Trophoblast cell (in vitro differentiated cells and primary cell): ENCODE measurements around the gene APRT.
A peak's percentile ranks its signal among the peaks of the same experiment; 100 is the strongest.

Experiments used
- DNase-seq, 2 donors: peaks; one replicate each; pipeline ENCODE4 v3.0.0-alpha.2; 2016
- H2AFZ ChIP-seq: 2 replicates; pipeline ENCODE4 v1.6.1; 2013; ENCODE audit warnings: low read length, moderate library complexity, mild to moderate bottlenecking; ENCODE audit not compliant: insufficient read depth, poor library complexity
- H2AK5ac ChIP-seq: 2 replicates; pipeline ENCODE4 v1.6.1; 2013; ENCODE audit warnings: mild to moderate bottlenecking, low read length
- H2BK120ac ChIP-seq: 2 replicates; pipeline ENCODE4 v1.6.1; 2013; ENCODE audit warnings: low read length, mild to moderate bottlenecking, moderate library complexity; ENCODE audit not compliant: insufficient read depth, poor library complexity
- H2BK12ac ChIP-seq: 2 replicates; pipeline ENCODE4 v1.6.1; 2013; ENCODE audit warnings: mild to moderate bottlenecking, low read length, moderate library complexity
- H2BK5ac ChIP-seq: 2 replicates; pipeline ENCODE4 v1.6.1; 2013; ENCODE audit warnings: low read length, low read depth, moderate library complexity, mild to moderate bottlenecking; ENCODE audit not compliant: poor library complexity
- H3K14ac ChIP-seq: 2 replicates; pipeline ENCODE4 v1.6.1; 2013; ENCODE audit warnings: mild to moderate bottlenecking, low read length
- H3K18ac ChIP-seq: 2 replicates; pipeline ENCODE4 v1.6.1; 2013; ENCODE audit warnings: mild to moderate bottlenecking, low read length
- H3K23ac ChIP-seq: 2 replicates; pipeline ENCODE4 v1.6.1; 2013; ENCODE audit warnings: low read length
- H3K27ac ChIP-seq: 2 replicates; pipeline ENCODE4 v1.5.1; 2013; ENCODE audit warnings: low read depth, mild to moderate bottlenecking, inconsistent platforms, low read length, moderate library complexity
- H3K27me3 ChIP-seq: 2 replicates; pipeline ENCODE4 v1.6.1; 2013; ENCODE audit warnings: inconsistent platforms, mild to moderate bottlenecking, low read length, moderate library complexity; ENCODE audit not compliant: insufficient read depth
- H3K36me3 ChIP-seq, 2 experiments: 1 replicate in 1 of 2; 2 replicates in 1 of 2; pipeline ENCODE4 v1.6.1; 2013; ENCODE audit warnings: low read length in 2 of 2, mild to moderate bottlenecking in 2 of 2, moderate library complexity in 1 of 2; ENCODE audit not compliant: insufficient read depth in 2 of 2, control insufficient read depth in 1 of 2
- H3K4ac ChIP-seq: 2 replicates; pipeline ENCODE4 v1.6.1; 2013; ENCODE audit warnings: low read depth, mild to moderate bottlenecking, low read length, moderate library complexity
- H3K4me1 ChIP-seq, 2 experiments: 1 replicate in 1 of 2; 2 replicates in 1 of 2; pipeline ENCODE4 v1.6.1; 2013; ENCODE audit warnings: low read length in 2 of 2, mild to moderate bottlenecking in 2 of 2, moderate library complexity in 1 of 2; ENCODE audit not compliant: insufficient read depth in 2 of 2, control insufficient read depth in 1 of 2
- H3K4me2 ChIP-seq: 2 replicates; pipeline ENCODE4 v1.6.1; 2013; ENCODE audit warnings: inconsistent platforms, mild to moderate bottlenecking, low read length, moderate library complexity
- H3K4me3 ChIP-seq: 2 replicates; pipeline ENCODE4 v1.5.1; 2013; ENCODE audit warnings: mild to moderate bottlenecking, low read depth, low read length, inconsistent platforms
- H3K79me1 ChIP-seq: one replicate; pipeline ENCODE4 v1.6.1; 2013; ENCODE audit warnings: low read length
- H3K79me2 ChIP-seq: 2 replicates; pipeline ENCODE4 v1.6.1; 2013; ENCODE audit warnings: low read length, mild to moderate bottlenecking; ENCODE audit not compliant: control insufficient read depth, insufficient read depth, poor library complexity
- H3K9ac ChIP-seq: 2 replicates; pipeline ENCODE4 v1.6.1; 2013; ENCODE audit warnings: mild to moderate bottlenecking, low read length
- H3K9me3 ChIP-seq: 2 replicates; pipeline ENCODE4 v1.6.1; 2013; ENCODE audit warnings: low read depth, mild to moderate bottlenecking, control low read depth, inconsistent platforms, low read length; ENCODE audit not compliant: insufficient read depth
- H4K12ac ChIP-seq: 2 replicates; pipeline ENCODE4 v1.6.1; 2013; ENCODE audit warnings: low read depth, mild to moderate bottlenecking, low read length, moderate library complexity
- H4K8ac ChIP-seq: 2 replicates; pipeline ENCODE4 v1.6.1; 2013; ENCODE audit warnings: low read depth, mild to moderate bottlenecking, low read length, moderate library complexity
- H4K91ac ChIP-seq: one replicate; pipeline ENCODE4 v1.6.1; 2013; ENCODE audit warnings: low read depth, mild to moderate bottlenecking, low read length, moderate library complexity
- WGBS: extraction: QIAGEN DNeasy Blood & Tissue Kit; methylation state at CpG from one replicate; pipeline ENCODE4 v1.1.7; 2013; ENCODE audit warnings: missing lambda C conversion rate; ENCODE audit not compliant: insufficient read length, insufficient coverage; ENCODE audit errors: extremely low coverage; 5-methylcytosine and 5-hydroxymethylcytosine counted together

The APRT gene

GRCh38 chr16:88762941-88763340 lies 48.8 kb downstream of the APRT start:
- Histone ChIP-seq H3K27ac (no peak overlapping the region), H4K8ac (no peak overlapping the region), H3K36me3 (peaks cover 7% of the 10 kb centered on the region in 2 experiments), H3K14ac (peak overlapping the region; percentile 24), H2BK5ac (no peak overlapping the region), H3K79me1 (peaks cover 19% of the 10 kb centered on the region), H3K79me2 (peaks cover 15% of the 10 kb centered on the region), H3K9me3 (peaks cover 6% of the 10 kb centered on the region), H2AFZ (no peak overlapping the region), H3K4ac (peak overlapping the region; percentile 54), H3K23ac (no peak overlapping the region), H4K91ac (peak overlapping the region; percentile 17), H3K18ac (peak overlapping the region; percentile 68), H2BK120ac (no peak overlapping the region), H3K4me3 (no peak overlapping the region), H3K4me1 (peaks cover 57 to 69% of the 10 kb centered on the region in 2 experiments), H2AK5ac (peak overlapping the region; percentile 21), H4K12ac (no peak overlapping the region), H3K27me3 (no peaks in the 10 kb centered on the region), H2BK12ac (no peak overlapping the region), H3K9ac (no peak overlapping the region), H3K4me2 (no peak overlapping the region)
- DNase-seq = peak; percentile 97 to 98
- no CpG with 5 or more reads among the region's 10 CpGs for WGBS

GRCh38 chr16:88762258-88762870 lies 49.4 kb downstream of the APRT start:
- peak overlapping the region; percentile 64 for H2AK5ac ChIP-seq
- H3K9me3 ChIP-seq = peaks cover 6% of the 10 kb centered on the region
- H2BK5ac ChIP-seq = no peak overlapping the region
- H3K18ac ChIP-seq = peak overlapping the region; percentile 68
- H2BK12ac ChIP-seq = peak overlapping the region; percentile 2
- H3K27ac ChIP-seq = no peak overlapping the region
- DNase-seq = no peak
- H3K79me2 ChIP-seq = peaks cover 15% of the 10 kb centered on the region
- no peak overlapping the region for H4K12ac ChIP-seq
- no peak overlapping the region for H4K8ac ChIP-seq
- H3K4me2 ChIP-seq = no peak overlapping the region
- peak overlapping the region; percentile 24 for H3K14ac ChIP-seq
- H3K4me1 ChIP-seq = peaks cover 51 to 64% of the 10 kb centered on the region in 2 experiments
- WGBS = no CpG with 5 or more reads among the region's 16 CpGs
- H4K91ac ChIP-seq = no peak overlapping the region
- no peak overlapping the region for H3K23ac ChIP-seq
- peaks cover 19% of the 10 kb centered on the region for H3K79me1 ChIP-seq
- H3K36me3 ChIP-seq = peaks cover 7% of the 10 kb centered on the region in 2 experiments
- no peak overlapping the region for H3K9ac ChIP-seq
- no peak overlapping the region for H3K4me3 ChIP-seq
- no peak overlapping the region for H2BK120ac ChIP-seq
- peak overlapping the region; percentile 54 for H3K4ac ChIP-seq
- no peaks in the 10 kb centered on the region for H3K27me3 ChIP-seq
- no peak overlapping the region for H2AFZ ChIP-seq

GRCh38 chr16:88761830-88762229 lies 49.9 kb downstream of the APRT start:
- no peak overlapping the region for H3K9ac ChIP-seq
- no peak overlapping the region for H4K91ac ChIP-seq
- peak overlapping the region; percentile 35 for H3K4ac ChIP-seq
- H3K27ac ChIP-seq = no peak overlapping the region
- H3K4me1 ChIP-seq = peaks cover 48 to 59% of the 10 kb centered on the region in 2 experiments
- no CpG with 5 or more reads among the region's 10 CpGs for WGBS
- peaks cover 7% of the 10 kb centered on the region in 2 experiments for H3K36me3 ChIP-seq
- no peak overlapping the region for H2BK120ac ChIP-seq
- H4K12ac ChIP-seq = no peak overlapping the region
- H3K79me1 ChIP-seq = peaks cover 19% of the 10 kb centered on the region
- no peak overlapping the region for H4K8ac ChIP-seq
- peak overlapping the region; percentile 18 for H3K18ac ChIP-seq
- peaks cover 15% of the 10 kb centered on the region for H3K79me2 ChIP-seq
- H3K4me3 ChIP-seq = no peak overlapping the region
- no peak overlapping the region for H3K4me2 ChIP-seq
- H3K9me3 ChIP-seq = peaks cover 6% of the 10 kb centered on the region
- no peaks in the 10 kb centered on the region for H3K27me3 ChIP-seq
- H2BK5ac ChIP-seq = no peak overlapping the region
- H2AFZ ChIP-seq = no peak overlapping the region
- H2BK12ac ChIP-seq = no peak overlapping the region
- DNase-seq = peak; percentile 88 to 89
- no peak overlapping the region for H2AK5ac ChIP-seq
- H3K23ac ChIP-seq = no peak overlapping the region
- H3K14ac ChIP-seq = no peak overlapping the region

GRCh38 chr16:88761143-88761534 lies 50.6 kb downstream of the APRT start:
- no peak overlapping the region for H2AK5ac ChIP-seq
- no CpG with 5 or more reads among the region's 11 CpGs for WGBS
- H3K9ac ChIP-seq = no peak overlapping the region
- DNase-seq = peak in 1 of 2 donors; percentile 45
- peaks cover 12% of the 10 kb centered on the region for H3K79me2 ChIP-seq
- H2BK12ac ChIP-seq = no peak overlapping the region
- H3K23ac ChIP-seq = no peak overlapping the region
- H2BK5ac ChIP-seq = no peak overlapping the region
- no peak overlapping the region for H4K8ac ChIP-seq
- no peak overlapping the region for H2BK120ac ChIP-seq
- peaks cover 6% of the 10 kb centered on the region for H3K9me3 ChIP-seq
- H3K4me1 ChIP-seq = peaks cover 44 to 53% of the 10 kb centered on the region in 2 experiments
- H4K12ac ChIP-seq = no peak overlapping the region
- H3K14ac ChIP-seq = no peak overlapping the region
- peaks cover 19% of the 10 kb centered on the region for H3K79me1 ChIP-seq
- H3K27me3 ChIP-seq = no peaks in the 10 kb centered on the region
- no peak overlapping the region for H2AFZ ChIP-seq
- H3K4me2 ChIP-seq = no peak overlapping the region
- no peak overlapping the region for H3K4me3 ChIP-seq
- peaks cover 7% of the 10 kb centered on the region in 2 experiments for H3K36me3 ChIP-seq
- H3K4ac ChIP-seq = no peak overlapping the region
- no peak overlapping the region for H3K27ac ChIP-seq
- H4K91ac ChIP-seq = no peak overlapping the region
- H3K18ac ChIP-seq = peak overlapping the region; percentile 38
